ENCODE results near the gene NUDT2. TPM values are rescaled to one million over a fixed set of nuclear protein-coding genes. Genes with fewer than 3 reads are reported as not detected.
A peak's percentile ranks its signal among the peaks of the same experiment; 100 is the strongest.

Gene NUDT2
- total RNA-seq, 1 experiment from 2014 or later, result 17.8 TPM

GRCh38 chr9:34380511-34381315 is 51.3 kb downstream of the NUDT2 start:
- POLR2A ChIA-PET, result interaction anchor here (1.6 kb wide), 1 partner anchor 46 kb away, joined by 4 read pairs; no protein-coding TSS in a partner anchor
- peak; percentile 84 for DNase-seq (ENCODE audit: low spot score)
- Mint-ChIP-seq H3K4me1 (peaks cover 17% of the 10 kb centered on the region), H3K9me3 (no peaks in the 10 kb centered on the region), H3K27ac (no peak overlapping the region), H3K27me3 (ENCODE audit: low read depth) (peaks cover 60% of the 10 kb centered on the region), H3K36me3 (no peaks in the 10 kb centered on the region), H3K4me3 (peak overlapping the region; percentile 86)
- ATAC-seq, result peak; percentile 36
- CTCF ChIA-PET, result interaction anchor here (0.7 to 7.9 kb wide), 18 partner anchors 7 to 222 kb away, joined by 3 to 168 read pairs (median 3); no protein-coding TSS in a partner anchor
- TF ChIP-seq MLX (CRISPR knock-in tag; IDR thresholded peaks at IDR 0.05) (no peak), GABPB1 (CRISPR knock-in tag; IDR thresholded peaks at IDR 0.05) (peak; percentile 59; the same call in 1 of the 2 replicates), NR3C1 (CRISPR knock-in tag; conservative IDR thresholded peaks at IDR 0.05; ENCODE audit: low read depth) (0 out of 2 replicates have a peak, but pooled peaks have one; percentile 56), TP53 (CRISPR knock-in tag; IDR thresholded peaks at IDR 0.05) (peak; percentile 71; the same call in 1 of the 2 replicates), IRF1 (CRISPR knock-in tag; IDR thresholded peaks at IDR 0.05) (0 out of 2 replicates have a peak, but pooled peaks have one; percentile 64), MYBL2 (CRISPR knock-in tag; IDR thresholded peaks at IDR 0.05) (peak; percentile 88), GRHL2 (CRISPR knock-in tag; IDR thresholded peaks at IDR 0.05; ENCODE audit: insufficient replicate concordance, severe bottlenecking) (no peak), ARID4B (CRISPR knock-in tag; IDR thresholded peaks at IDR 0.05; ENCODE audit: borderline replicate concordance) (peak; percentile 84), NR1H2 (CRISPR knock-in tag; IDR thresholded peaks at IDR 0.05) (no peak), E2F5 (CRISPR knock-in tag; IDR thresholded peaks at IDR 0.05) (0 out of 2 replicates have a peak, but pooled peaks have one; percentile 37), NFYB (CRISPR knock-in tag; conservative IDR thresholded peaks at IDR 0.05; ENCODE audit: low read depth) (no peak), NFATC4 (CRISPR knock-in tag; IDR thresholded peaks at IDR 0.05) (no peak), SP1 (CRISPR knock-in tag; conservative IDR thresholded peaks at IDR 0.05) (peak; percentile 60), PRRX2 (CRISPR knock-in tag; IDR thresholded peaks at IDR 0.05) (no peak), ZNF671 (CRISPR knock-in tag; IDR thresholded peaks at IDR 0.05) (no peak), CTCF (IDR thresholded peaks at IDR 0.05) (no peak)
- TF ChIP-seq, protein P1, sequence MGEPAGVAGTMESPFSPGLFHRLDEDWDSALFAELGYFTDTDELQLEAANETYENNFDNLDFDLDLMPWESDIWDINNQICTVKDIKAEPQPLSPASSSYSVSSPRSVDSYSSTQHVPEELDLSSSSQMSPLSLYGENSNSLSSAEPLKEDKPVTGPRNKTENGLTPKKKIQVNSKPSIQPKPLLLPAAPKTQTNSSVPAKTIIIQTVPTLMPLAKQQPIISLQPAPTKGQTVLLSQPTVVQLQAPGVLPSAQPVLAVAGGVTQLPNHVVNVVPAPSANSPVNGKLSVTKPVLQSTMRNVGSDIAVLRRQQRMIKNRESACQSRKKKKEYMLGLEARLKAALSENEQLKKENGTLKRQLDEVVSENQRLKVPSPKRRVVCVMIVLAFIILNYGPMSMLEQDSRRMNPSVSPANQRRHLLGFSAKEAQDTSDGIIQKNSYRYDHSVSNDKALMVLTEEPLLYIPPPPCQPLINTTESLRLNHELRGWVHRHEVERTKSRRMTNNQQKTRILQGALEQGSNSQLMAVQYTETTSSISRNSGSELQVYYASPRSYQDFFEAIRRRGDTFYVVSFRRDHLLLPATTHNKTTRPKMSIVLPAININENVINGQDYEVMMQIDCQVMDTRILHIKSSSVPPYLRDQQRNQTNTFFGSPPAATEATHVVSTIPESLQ (CRISPR knock-in tag; IDR thresholded peaks at IDR 0.05), result no peak
- TF ChIP-seq, protein P2, sequence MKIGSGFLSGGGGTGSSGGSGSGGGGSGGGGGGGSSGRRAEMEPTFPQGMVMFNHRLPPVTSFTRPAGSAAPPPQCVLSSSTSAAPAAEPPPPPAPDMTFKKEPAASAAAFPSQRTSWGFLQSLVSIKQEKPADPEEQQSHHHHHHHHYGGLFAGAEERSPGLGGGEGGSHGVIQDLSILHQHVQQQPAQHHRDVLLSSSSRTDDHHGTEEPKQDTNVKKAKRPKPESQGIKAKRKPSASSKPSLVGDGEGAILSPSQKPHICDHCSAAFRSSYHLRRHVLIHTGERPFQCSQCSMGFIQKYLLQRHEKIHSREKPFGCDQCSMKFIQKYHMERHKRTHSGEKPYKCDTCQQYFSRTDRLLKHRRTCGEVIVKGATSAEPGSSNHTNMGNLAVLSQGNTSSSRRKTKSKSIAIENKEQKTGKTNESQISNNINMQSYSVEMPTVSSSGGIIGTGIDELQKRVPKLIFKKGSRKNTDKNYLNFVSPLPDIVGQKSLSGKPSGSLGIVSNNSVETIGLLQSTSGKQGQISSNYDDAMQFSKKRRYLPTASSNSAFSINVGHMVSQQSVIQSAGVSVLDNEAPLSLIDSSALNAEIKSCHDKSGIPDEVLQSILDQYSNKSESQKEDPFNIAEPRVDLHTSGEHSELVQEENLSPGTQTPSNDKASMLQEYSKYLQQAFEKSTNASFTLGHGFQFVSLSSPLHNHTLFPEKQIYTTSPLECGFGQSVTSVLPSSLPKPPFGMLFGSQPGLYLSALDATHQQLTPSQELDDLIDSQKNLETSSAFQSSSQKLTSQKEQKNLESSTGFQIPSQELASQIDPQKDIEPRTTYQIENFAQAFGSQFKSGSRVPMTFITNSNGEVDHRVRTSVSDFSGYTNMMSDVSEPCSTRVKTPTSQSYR (CRISPR knock-in tag; IDR thresholded peaks at IDR 0.05), result 0 out of 2 replicates have a peak, but pooled peaks have one; percentile 25
- TF ChIP-seq, protein P3, sequence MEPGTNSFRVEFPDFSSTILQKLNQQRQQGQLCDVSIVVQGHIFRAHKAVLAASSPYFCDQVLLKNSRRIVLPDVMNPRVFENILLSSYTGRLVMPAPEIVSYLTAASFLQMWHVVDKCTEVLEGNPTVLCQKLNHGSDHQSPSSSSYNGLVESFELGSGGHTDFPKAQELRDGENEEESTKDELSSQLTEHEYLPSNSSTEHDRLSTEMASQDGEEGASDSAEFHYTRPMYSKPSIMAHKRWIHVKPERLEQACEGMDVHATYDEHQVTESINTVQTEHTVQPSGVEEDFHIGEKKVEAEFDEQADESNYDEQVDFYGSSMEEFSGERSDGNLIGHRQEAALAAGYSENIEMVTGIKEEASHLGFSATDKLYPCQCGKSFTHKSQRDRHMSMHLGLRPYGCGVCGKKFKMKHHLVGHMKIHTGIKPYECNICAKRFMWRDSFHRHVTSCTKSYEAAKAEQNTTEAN (CRISPR knock-in tag; IDR thresholded peaks at IDR 0.05), result peak; percentile 59; the same call in 1 of the 2 replicates

Measured in WTC11 (cell line).